SK-MEL-5 (cell line): Measurements from ENCODE around the gene CCDC182. TPM values are rescaled to one million over a fixed set of nuclear protein-coding genes. Genes with fewer than 3 reads are reported as not detected.

Source experiments
- DNase-seq: peaks from one replicate; pipeline ENCODE4 v3.0.0-alpha.2; 2016; ENCODE audit warnings: low read depth, low spot score
- in situ Hi-C: cut with HindIII; loops from 2 replicates; pipeline ENCODE4 v1.10.0; 2016; ENCODE audit warnings: low sequenced_read_pairs, high pct_unique_total_duplicates, low pct_unique_long_range_greater_than_20kb
- total RNA-seq: library from RNA; depleted of rRNA; stranded (reverse); fragments of >200 nt; shearing (Covaris generic); gene quantifications from 2 replicates; pipeline ENCODE4 v1.2.3, GENCODE V29; 2014

The CCDC182 gene
- total RNA-seq, 1 experiment from 2014 or later: not detected

DNA sequence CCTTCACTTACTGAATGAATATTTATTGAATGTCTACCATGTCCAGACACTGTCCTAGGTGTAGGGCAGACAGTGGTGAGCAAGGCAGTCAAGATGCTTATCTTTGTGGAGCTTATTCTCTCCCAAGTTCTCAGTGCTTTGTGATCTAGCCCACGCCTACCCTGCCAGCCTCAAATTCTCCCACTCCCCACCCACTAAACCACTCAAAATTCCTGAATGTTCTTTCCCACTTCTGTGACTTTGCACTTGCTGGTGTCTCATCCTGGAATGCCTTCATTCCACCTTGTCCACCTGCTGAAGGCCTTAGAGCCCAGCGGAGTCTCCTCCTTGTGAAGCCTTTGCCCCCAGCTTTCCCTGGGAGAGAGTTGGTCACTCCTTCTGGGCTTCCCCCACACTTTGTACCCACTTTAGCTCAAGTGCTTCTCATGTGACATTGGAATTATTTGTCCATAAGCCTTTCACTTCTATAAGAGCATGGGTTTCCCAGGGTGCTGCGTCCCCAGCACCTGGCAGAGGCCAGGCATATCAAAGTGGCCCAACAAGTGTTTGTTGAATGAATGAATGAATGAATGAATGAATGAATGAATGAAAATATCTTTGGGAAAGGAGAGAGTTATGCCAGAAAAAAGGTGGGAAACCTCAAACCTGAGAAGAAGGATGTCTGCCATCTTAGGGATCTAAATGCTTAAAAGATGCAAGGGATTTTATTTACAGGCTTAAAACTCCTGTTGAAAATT lies 23.0 kb downstream of the CCDC182 start:
- DNase-seq: no peak
- in situ Hi-C loops: no loop called here

GRCh38 chr17:57720386-57721035 lies 24.6 kb downstream of the CCDC182 start:
- in situ Hi-C loops: no loop called here
- DNase-seq: no peak

GRCh38 chr17:57718878-57719277 lies 26.2 kb downstream of the CCDC182 start:
- no peak for DNase-seq
- in situ Hi-C loops: no loop called here

GRCh38 chr17:57715981-57716380 lies 29.1 kb downstream of the CCDC182 start:
- no peak for DNase-seq
- in situ Hi-C loops: no loop called here

DNA sequence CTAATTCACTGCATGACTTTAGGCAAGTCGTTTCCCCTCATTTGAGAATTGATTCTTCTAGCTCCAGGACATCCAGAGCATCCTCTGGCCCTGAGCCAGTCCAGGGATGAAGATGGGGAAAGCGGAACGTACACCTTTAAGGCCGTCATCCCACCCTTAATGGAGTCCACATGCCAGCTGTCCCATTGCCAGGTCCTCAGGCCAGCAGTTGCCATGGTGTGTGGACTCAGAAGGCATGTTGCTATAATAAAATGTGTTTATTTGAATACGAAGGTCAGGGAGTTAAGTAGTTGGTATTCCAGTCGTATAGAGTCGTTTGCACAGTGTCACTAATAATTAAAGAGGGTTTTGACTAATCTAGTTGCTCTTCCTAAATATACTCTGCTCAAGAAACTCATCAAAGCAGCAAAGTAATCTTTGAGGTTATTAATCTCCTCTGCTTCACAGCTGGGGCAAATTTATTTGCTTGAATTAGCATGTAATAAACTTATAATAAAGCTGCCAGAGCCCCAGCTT lies 30.4 kb downstream of the CCDC182 start:
- in situ Hi-C loops: no loop called here
- no peak for DNase-seq

DNA sequence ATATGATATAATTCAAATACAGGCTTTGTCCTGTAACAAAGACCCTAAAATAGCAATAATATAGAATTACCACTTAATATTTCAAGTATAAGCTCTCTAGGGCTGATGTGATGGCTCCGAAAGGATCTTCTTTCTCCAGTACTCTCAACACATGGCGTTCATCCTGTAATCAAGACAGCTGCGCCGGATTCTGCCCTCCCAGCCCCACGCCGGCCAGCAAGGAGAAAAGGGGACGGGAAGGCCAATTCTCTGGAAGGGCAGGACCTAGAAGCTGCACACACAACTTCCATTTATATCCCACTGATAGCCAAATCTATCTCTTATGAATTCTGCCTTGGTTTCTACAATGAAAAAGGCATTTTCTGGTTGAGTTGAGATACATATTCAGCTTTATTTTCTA lies 32.0 kb downstream of the CCDC182 start:
- in situ Hi-C loops: no loop called here
- DNase-seq: no peak

- DNase-seq: peak; percentile 22
- in situ Hi-C loops: no loop called here
Observed at GRCh38 chr17:57708410-57708809, 36.7 kb downstream of the CCDC182 start.

DNA sequence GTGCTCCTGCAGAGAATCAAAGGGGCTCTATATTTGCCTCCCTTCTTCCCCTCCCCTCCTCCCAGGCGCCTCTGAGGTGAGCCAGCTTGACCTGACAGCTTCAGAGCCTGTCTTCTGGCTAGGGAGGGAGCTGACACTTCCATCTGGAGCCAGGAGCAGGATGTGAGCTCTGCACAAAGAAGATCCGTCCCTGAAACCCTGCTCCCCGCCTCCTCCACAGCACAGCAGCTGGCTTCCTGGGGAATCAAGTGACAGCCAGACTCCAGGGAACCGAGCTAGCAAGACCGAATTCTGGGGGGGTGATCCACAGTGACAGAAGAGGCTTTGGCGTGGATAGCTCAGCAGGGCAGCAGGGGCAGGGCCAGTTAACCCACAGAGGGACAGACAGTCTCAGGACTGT lies 37.2 kb downstream of the CCDC182 start:
- in situ Hi-C loops: no loop called here
- DNase-seq: no peak

GRCh38 chr17:57706761-57707160 lies 38.3 kb downstream of the CCDC182 start:
- no peak for DNase-seq
- in situ Hi-C loops: no loop called here

GRCh38 chr17:57705921-57706695 lies 39.0 kb downstream of the CCDC182 start:
- in situ Hi-C loops: no loop called here

GRCh38 chr17:57704448-57704847 lies 40.7 kb downstream of the CCDC182 start:
- in situ Hi-C loops: no loop called here
- DNase-seq: no peak

More at GRCh38 chr17:57705921-57706695, 39.0 kb downstream of the CCDC182 start:
- no peak for DNase-seq

GRCh38 chr17:57703273-57703672 lies 41.8 kb downstream of the CCDC182 start:
- DNase-seq: no peak

DNA sequence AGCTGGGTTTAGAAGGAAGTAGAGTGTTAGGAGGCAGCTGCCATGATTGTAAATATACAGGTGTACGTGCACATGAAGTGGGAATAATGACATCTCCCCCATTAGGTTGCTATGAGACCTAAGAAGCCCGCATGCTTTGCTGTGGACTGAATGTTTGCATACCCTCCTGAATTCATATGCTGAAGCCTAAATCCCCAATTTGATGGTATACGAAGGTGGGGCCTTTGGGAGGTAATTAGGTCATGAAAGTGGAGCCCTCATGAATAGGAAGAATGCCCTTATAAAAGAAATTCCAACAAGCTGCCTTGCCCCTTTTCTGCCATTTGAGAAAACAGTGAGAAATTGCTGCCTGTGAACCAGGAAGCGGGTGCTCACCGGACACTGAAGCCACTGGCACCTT lies 44.0 kb downstream of the CCDC182 start:
- in situ Hi-C loops: no loop called here

More at GRCh38 chr17:57703273-57703672, 41.8 kb downstream of the CCDC182 start:
- in situ Hi-C loops: no loop called here

DNA sequence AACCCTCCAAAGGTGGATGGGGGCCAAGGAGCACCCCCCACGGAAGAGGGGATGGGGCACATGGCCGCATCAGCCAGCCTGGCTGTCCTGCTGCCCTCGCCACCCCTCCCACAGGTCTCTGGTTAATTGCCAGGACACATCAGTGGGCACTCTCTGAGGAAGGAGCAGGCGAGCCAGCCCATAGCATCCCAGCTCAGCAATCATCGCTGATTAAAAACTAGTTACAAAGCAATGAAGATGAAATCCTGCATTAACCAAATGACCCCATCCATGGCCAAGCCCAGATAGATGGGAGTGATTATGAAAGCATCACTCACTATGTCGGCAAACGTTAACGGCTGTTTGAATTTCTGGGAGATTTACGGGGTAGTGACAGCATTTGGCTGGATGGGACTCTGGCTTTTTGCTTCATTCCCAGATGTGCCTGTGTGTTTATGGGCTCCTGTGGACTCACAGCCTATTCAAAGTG lies 45.3 kb downstream of the CCDC182 start:
- no peak for DNase-seq
- in situ Hi-C loops: no loop called here

More for the DNA sequence above, 44.0 kb downstream of the CCDC182 start:
- DNase-seq: no peak

GRCh38 chr17:57697891-57698711 lies 47.0 kb downstream of the CCDC182 start:
- in situ Hi-C loops: no loop called here
- DNase-seq: peak; percentile 71

DNA sequence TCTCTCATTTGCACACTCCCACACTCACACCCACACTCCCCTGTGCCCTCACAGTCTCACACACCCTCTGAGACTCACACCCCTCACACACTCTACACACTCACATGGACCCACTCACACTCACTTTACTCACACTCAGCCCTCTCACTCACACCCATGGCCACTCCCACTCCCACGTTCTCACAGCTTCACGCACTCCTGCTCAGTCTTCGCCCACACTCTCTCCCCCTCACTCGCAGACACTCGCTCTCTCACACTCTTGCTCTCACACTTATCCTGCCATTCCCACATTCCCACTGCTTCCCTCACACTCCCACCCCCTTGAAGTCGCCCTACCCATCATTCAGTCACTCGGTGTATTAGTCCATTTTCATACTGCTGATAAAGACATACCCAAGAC lies 47.9 kb downstream of the CCDC182 start:
- no peak for DNase-seq

GRCh38 chr17:57696050-57696449 lies 49.0 kb downstream of the CCDC182 start:
- DNase-seq: no peak
- in situ Hi-C loops: no loop called here

More for the DNA sequence above, 47.9 kb downstream of the CCDC182 start:
- in situ Hi-C loops: no loop called here
